VCaP (cell line): ENCODE data around the gene GPLD1.
"Not testable (repeated sequence)": the region's sequence is repeated elsewhere in the genome, so short reads cannot be mapped to it uniquely, and the experiment has no call there.

Source experiments
- H3K27ac ChIP-seq: fragments of 450-650 bp; 2 replicates; pipeline ENCODE4 v1.5.1; 2017
- CTCF ChIP-seq: fragments of 450-650 bp; conservative IDR thresholded peaks from 2 replicates; pipeline ENCODE4 v1.5.1; 2017; ENCODE audit warnings: mild to moderate bottlenecking, moderate library complexity

Gene GPLD1

GRCh38 chr6:24429146-24429545 is 60.2 kb downstream of the GPLD1 start:
- H3K27ac ChIP-seq, result no peak overlapping the region
- TF ChIP-seq CTCF, result no peak

GRCh38 chr6:24428615-24429014 is 60.8 kb downstream of the GPLD1 start:
- no peak overlapping the region for H3K27ac ChIP-seq
- TF ChIP-seq CTCF, result no peak

DNA sequence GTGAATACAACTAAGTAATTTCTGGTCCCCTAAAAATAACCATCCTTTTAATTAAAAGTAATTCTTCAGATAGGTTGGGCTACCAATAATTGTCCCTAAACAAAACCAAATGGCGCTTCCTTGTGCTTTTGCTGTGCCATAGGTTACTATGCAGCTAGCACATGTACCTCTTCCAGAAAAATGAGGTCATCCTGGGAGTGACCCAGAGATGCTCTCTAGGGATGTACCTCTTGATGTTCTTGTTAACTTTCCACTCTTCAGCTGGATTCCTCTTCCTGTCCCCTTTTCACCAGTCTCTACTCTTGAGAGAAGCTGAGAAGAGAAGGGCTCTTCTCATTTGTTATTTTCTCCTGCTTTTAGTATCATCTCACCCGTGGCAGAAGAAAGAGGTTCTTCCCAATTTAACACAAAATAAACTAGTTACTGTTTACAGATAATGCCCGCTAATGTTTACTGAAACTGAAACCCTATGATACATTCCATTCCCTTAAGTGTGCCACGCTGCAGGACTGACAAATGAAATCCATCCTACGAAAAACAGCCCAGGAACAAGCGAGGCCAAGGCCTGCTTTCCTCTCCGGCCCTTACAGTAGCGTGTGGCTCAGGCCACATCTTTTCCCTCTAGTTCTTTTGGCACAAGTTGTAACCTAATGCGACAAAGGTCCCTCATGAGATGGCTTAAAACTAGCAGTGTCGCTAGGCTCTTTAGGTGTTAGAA is 62.5 kb downstream of the GPLD1 start:
- no peak overlapping the region for H3K27ac ChIP-seq

GRCh38 chr6:24425091-24425490 is 64.3 kb downstream of the GPLD1 start:
- no peak for TF ChIP-seq CTCF
- H3K27ac ChIP-seq, result no peak overlapping the region

More for the DNA sequence above, 62.5 kb downstream of the GPLD1 start:
- no peak for TF ChIP-seq CTCF

- TF ChIP-seq CTCF, result no peak
- no peak overlapping the region for H3K27ac ChIP-seq
These were observed 69.9 kb downstream of the GPLD1 start for GRCh38 chr6:24419526-24419925.

DNA sequence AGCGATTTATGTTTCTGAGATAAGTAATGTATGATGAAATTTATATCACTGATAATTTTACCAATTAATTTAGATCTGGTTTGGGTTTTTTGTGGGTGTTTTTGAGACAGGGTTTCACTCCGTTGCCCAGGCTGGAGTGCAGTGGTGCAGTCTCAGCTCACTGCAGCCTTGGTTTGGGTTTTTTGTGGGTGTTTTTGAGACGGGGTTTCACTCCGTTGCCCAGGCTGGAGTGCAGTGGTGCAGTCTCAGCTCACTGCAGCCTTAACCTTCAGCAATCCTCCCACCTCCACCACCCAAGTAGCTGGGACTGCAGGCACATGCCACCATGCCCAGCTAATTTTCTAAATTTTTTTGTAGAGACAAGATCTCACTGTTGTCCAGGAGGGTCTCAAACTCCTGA is 73.6 kb downstream of the GPLD1 start:
- no peak overlapping the region for H3K27ac ChIP-seq
- TF ChIP-seq CTCF, result no peak

GRCh38 chr6:24414531-24414930 is 74.8 kb downstream of the GPLD1 start:
- H3K27ac ChIP-seq, result not testable (repeated sequence)

DNA sequence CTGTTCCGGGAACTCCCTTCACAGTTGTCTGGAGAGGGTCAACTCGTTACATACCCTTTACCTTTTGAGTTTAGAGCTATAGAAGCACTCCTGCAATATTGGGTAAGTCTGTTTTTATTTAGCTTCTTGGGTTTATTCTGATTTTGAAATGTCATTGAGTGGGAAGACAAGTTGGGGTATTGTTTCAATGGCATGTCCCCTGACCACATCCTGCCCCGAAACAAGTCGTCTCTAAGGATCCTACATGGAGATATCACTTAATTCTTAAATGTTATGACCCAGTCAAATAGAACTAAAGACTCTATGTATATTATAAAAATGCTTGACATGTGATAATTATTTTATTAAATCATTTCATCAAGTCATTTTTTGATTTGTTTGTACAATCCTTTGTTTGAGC is 77.1 kb downstream of the GPLD1 start:
- no peak overlapping the region for H3K27ac ChIP-seq
- TF ChIP-seq CTCF, result no peak
